Peyer's patch (tissue), 4 donors: ENCODE results near the gene ZBBX. TPM values are rescaled to one million over a fixed set of nuclear protein-coding genes. Genes with fewer than 3 reads are reported as not detected.

Experiments used
- DNase-seq, 3 donors: peaks; one replicate each; pipeline ENCODE4 v3.0.0-alpha.2; 2017 to 2019
- H3K27ac ChIP-seq, 4 donors: fragments of 200-600 bp; sonication (generic); one replicate each; pipeline ENCODE4 v1.5.1; 2016 to 2019
- H3K27me3 ChIP-seq, 2 donors: fragments of 200-600 bp; sonication (generic); one replicate each; pipeline ENCODE4 v1.5.1; 2019
- H3K36me3 ChIP-seq, 3 donors: fragments of 200-600 bp; sonication (generic); one replicate each; pipeline ENCODE4 v1.5.1; 2016 to 2019
- H3K4me1 ChIP-seq, 4 donors: fragments of 200-600 bp; sonication (generic); one replicate each; pipeline ENCODE4 v1.5.1; 2016 to 2019
- H3K4me3 ChIP-seq, 4 donors: fragments of 200-600 bp; sonication (generic); 1 replicate in 3 of 4; 2 replicates in 1 of 4; pipeline ENCODE4 v1.5.1; 2016 to 2019; ENCODE audit warnings: mild to moderate bottlenecking in 1 of 4
- H3K9me3 ChIP-seq, 4 donors: fragments of 200-600 bp; sonication (generic); one replicate each; pipeline ENCODE4 v1.5.1; 2016 to 2019; ENCODE audit warnings: mild to moderate bottlenecking in 1 of 4
- POLR2A ChIP-seq, 2 donors: fragments of 450-650 bp; IDR thresholded peaks; one replicate each; pipeline ENCODE4 v1.5.1; 2017; ENCODE audit warnings: antibody characterized with exemption in 2 of 2, mild to moderate bottlenecking in 2 of 2, moderate library complexity in 2 of 2
- total RNA-seq, 4 donors: library from RNA; depleted of rRNA; stranded (reverse); fragments of >200 nt; gene quantifications; one replicate each; pipeline ENCODE4 v1.1.0, GENCODE V29; 2016
- TF ChIP-seq, protein P1 (sequence below), 6 experiments: fragments of 450-650 bp in 4 of 6; fragments of 200-600 bp in 2 of 6; sonication (generic) in 1 of 6; IDR thresholded peaks; one replicate each; pipeline ENCODE4 v1.5.1; 2017 to 2019; ENCODE audit warnings: antibody characterized with exemption in 6 of 6, mild to moderate bottlenecking in 3 of 6, moderate library complexity in 1 of 6

Gene ZBBX
- total RNA-seq, 4 donors from 2014 or later: not detected

DNA sequence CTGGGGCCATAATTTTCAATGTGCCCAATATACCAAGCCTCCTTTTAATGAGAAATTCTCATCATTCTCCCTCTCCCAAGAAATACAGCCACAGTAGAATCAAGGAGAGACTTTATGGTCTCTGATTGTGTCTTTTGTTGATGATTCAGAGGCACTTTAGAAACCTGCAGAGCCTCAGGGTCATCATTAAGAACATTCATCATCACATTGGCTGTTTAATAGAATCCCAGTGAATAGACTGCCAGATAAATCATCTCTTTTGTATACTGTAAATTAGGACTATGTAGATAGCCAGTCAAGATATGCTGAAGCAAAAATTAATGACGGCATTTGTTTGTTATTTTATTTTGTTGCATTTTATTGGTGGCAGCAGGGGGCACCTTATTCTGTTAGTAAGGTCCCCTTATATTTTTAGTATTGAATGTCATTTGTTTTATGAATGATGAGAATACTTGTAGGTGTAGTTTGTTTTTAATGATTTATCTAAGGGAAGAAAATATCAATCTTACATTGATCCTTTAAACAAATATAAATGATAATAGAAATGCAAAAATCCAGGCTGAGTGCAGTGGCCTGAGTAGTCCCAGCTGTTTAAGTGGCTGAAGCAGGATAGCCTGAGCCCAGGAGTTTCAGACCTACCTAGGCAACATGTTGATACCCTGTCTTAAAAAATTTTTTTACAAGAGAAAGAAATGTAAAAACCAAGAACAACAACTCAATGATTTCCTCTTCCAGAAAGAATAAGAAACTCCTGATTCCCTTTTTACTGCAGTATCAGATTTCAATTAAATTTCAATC is 138.8 kb downstream of the ZBBX start:
- DNase-seq: no peak
- H3K36me3 ChIP-seq: no peaks in the 10 kb centered on the region
- H3K4me1 ChIP-seq: no peaks in the 10 kb centered on the region
- H3K4me3 ChIP-seq: no peak overlapping the region
- no peak for TF ChIP-seq POLR2A (IDR thresholded peaks at IDR 0.05)
- TF ChIP-seq, protein P1, sequence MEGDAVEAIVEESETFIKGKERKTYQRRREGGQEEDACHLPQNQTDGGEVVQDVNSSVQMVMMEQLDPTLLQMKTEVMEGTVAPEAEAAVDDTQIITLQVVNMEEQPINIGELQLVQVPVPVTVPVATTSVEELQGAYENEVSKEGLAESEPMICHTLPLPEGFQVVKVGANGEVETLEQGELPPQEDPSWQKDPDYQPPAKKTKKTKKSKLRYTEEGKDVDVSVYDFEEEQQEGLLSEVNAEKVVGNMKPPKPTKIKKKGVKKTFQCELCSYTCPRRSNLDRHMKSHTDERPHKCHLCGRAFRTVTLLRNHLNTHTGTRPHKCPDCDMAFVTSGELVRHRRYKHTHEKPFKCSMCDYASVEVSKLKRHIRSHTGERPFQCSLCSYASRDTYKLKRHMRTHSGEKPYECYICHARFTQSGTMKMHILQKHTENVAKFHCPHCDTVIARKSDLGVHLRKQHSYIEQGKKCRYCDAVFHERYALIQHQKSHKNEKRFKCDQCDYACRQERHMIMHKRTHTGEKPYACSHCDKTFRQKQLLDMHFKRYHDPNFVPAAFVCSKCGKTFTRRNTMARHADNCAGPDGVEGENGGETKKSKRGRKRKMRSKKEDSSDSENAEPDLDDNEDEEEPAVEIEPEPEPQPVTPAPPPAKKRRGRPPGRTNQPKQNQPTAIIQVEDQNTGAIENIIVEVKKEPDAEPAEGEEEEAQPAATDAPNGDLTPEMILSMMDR (IDR thresholded peaks at IDR 0.05): no peak
- no peak overlapping the region for H3K27ac ChIP-seq
- H3K27me3 ChIP-seq: no peaks in the 10 kb centered on the region
- H3K9me3 ChIP-seq: no peaks in the 10 kb centered on the region

DNA sequence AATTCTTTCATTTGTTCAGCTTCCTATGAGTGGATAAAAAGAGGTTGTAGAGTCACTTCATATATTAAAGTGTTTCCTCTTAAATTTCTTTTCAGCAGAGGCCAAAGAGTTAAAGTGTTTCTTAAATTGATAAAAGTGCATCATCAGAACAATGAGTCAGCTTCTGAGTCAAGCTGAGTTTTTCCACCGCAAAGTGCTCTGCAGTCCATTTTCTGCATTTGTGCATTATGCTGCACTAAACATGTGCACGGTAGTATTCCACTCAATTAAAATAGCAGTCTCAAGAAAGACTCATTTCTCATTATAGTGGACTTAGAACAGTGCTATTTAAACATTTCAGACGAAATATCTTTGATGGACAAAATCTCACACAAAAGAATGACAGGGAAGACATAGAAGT is 152.0 kb downstream of the ZBBX start:
- Histone ChIP-seq H3K36me3 (no peaks in the 10 kb centered on the region), H3K27ac (no peak overlapping the region), H3K4me3 (no peak overlapping the region), H3K27me3 (no peaks in the 10 kb centered on the region), H3K4me1 (no peaks in the 10 kb centered on the region), H3K9me3 (no peaks in the 10 kb centered on the region)
- DNase-seq: no peak
- TF ChIP-seq POLR2A (IDR thresholded peaks at IDR 0.05): no peak
- TF ChIP-seq, protein P1 (IDR thresholded peaks at IDR 0.05): no peak

DNA sequence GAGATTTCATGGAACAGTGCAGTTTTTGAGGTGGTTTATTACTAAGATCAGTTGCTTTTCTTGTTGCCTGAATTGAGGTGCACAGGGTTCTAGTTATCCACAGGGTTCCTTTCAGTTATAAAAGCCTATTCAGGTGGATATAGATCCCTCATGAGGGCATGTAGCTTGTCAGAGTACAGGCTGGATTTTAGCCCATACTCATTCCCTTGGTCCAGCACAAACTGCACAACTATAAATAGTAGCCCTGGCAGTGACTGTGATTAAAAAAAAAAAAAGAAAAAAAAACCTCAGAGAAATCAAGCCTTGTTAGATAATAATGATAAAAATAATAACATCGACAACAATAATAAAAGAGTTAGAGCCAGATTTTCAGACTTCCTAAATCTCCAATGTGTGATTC is 154.3 kb downstream of the ZBBX start:
- H3K4me1 ChIP-seq: no peaks in the 10 kb centered on the region
- TF ChIP-seq, protein P1 (IDR thresholded peaks at IDR 0.05): no peak
- no peak for TF ChIP-seq POLR2A (IDR thresholded peaks at IDR 0.05)
- no peaks in the 10 kb centered on the region for H3K27me3 ChIP-seq
- no peak overlapping the region for H3K27ac ChIP-seq
- no peaks in the 10 kb centered on the region for H3K36me3 ChIP-seq
- H3K9me3 ChIP-seq: no peaks in the 10 kb centered on the region
- no peak for DNase-seq
- H3K4me3 ChIP-seq: no peak overlapping the region

DNA sequence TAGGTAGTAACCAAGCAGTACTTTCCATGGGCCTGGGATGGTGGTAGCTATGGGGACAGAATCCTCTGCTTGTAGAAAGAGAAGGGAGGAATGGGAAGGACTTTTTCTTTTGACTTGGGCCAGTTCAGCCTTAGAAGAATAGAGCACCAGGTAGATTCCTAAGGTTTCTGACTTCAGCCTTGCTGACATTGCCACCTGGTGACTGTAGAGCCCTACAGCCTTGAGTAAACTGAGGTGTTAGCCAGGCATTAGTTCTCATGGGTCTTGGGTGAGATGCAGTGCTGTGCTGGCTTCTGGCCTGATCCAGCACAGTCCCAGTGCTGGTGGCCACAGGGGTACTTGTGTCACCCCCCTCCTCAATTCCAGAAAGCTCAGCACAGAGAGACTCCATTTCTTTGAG is 171.1 kb downstream of the ZBBX start:
- H3K36me3 ChIP-seq: no peaks in the 10 kb centered on the region
- no peaks in the 10 kb centered on the region for H3K27me3 ChIP-seq
- no peaks in the 10 kb centered on the region for H3K9me3 ChIP-seq
- TF ChIP-seq, protein P1 (IDR thresholded peaks at IDR 0.05): no peak
- no peak for TF ChIP-seq POLR2A (IDR thresholded peaks at IDR 0.05)
- DNase-seq: no peak
- H3K27ac ChIP-seq: no peak overlapping the region
- no peak overlapping the region for H3K4me3 ChIP-seq
- H3K4me1 ChIP-seq: no peaks in the 10 kb centered on the region

DNA sequence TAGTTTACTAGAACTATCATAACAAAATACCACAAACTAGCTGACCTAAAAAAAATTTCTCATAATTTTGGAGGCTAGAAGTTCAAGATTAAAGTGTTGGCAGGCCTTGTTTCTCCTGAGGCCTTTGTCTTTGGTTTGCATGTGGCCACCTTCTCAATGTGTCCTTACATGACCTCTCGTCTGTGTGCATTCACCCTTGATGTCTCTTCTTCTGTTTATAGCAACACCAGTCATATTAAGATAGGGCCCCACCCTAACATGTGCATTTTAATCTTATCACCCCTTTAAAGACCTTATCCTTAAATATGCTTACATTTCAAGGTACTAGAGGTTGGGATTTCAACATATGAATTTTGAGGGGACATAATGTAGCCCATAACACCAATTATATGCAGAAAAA is 177.0 kb downstream of the ZBBX start:
- no peak for TF ChIP-seq POLR2A (IDR thresholded peaks at IDR 0.05)
- TF ChIP-seq, protein P1 (IDR thresholded peaks at IDR 0.05): no peak
- Histone ChIP-seq H3K9me3 (no peaks in the 10 kb centered on the region), H3K4me3 (no peak overlapping the region), H3K27me3 (no peaks in the 10 kb centered on the region), H3K36me3 (no peaks in the 10 kb centered on the region), H3K27ac (no peak overlapping the region), H3K4me1 (no peaks in the 10 kb centered on the region)
- DNase-seq: no peak
